GM12878 (cell line): ENCODE data around the gene LMTK3. TPM values are rescaled to one million over a fixed set of nuclear protein-coding genes. Genes with fewer than 3 reads are reported as not detected.

Experiments
- ATAC-seq: fragments of 200-7000 bp; cut with Tn5 transposase; 3 replicates; pipeline ENCODE4 v1.9.1; 2020; ENCODE audit warnings: mild to moderate bottlenecking, moderate library complexity
- BruUV-seq: library from RNA; stranded (reverse); fragments of 400-500 nt; replicated peaks from 2 replicates; lab custom pipeline; 2021; lab: Mats Ljungman, UMichigan
- CTCF ChIA-PET: fragments of 300-600 bp; sonication (Branson Sonifier 250); formaldehyde crosslinking; extraction: SDS; loops from one replicate; lab custom pipeline; 2021; ENCODE audit warnings: inconsistent platforms; lab: Yijun Ruan, JAX
- POLR2A ChIA-PET: fragments of 350-600 bp; formaldehyde crosslinking; extraction: SDS; loops from one replicate; lab custom pipeline; 2021; ENCODE audit warnings: inconsistent platforms; lab: Charles Lee
- RAD21 ChIA-PET: fragments of 300-600 bp; sonication (Branson Sonifier 250); formaldehyde crosslinking; loops from one replicate; lab custom pipeline; 2023; ENCODE audit warnings: antibody characterized with exemption; ENCODE audit not compliant: unreplicated experiment; lab: Charles Lee
- SMC1A ChIA-PET: fragments of 300-600 bp; sonication (Branson Sonifier 250); formaldehyde crosslinking; loops from one replicate; lab custom pipeline; 2023; ENCODE audit not compliant: unreplicated experiment, uncharacterized antibody; lab: Charles Lee
- DNase-seq: peaks from one replicate; pipeline ENCODE4 v3.0.0-alpha.2; 2011; ENCODE audit warnings: low read depth, low spot score
- FAIRE-seq: peaks from 3 replicates; lab custom pipeline; 2011; peaks lifted over from hg19 to GRCh38; lab: Jason Lieb, UNC
- H2AFZ ChIP-seq: 2 replicates; pipeline ENCODE4 v1.6.0; 2011; ENCODE audit warnings: low read depth, low read length, control low read depth; ENCODE audit not compliant: control insufficient read depth
- H3K27ac ChIP-seq: 2 replicates; pipeline ENCODE4 v1.5.1; 2011; ENCODE audit warnings: control low read depth; ENCODE audit not compliant: control insufficient read depth, insufficient read depth
- H3K27me3 ChIP-seq, 2 experiments: replicated peaks in 1 of 2; 2 replicates each; pipeline versions ENCODE4 v1.6.0 to v1.6.1; 2011; ENCODE audit warnings: low read length in 1 of 2; ENCODE audit not compliant: control insufficient read depth in 2 of 2, insufficient read depth in 2 of 2
- H3K36me3 ChIP-seq, 2 experiments: 2 replicates each; pipeline ENCODE4 v1.5.1; 2011; ENCODE audit warnings: low read length in 1 of 2; ENCODE audit not compliant: control insufficient read depth in 2 of 2, insufficient read depth in 2 of 2
- H3K4me1 ChIP-seq: 2 replicates; pipeline ENCODE4 v1.6.1; 2011; ENCODE audit warnings: mild to moderate bottlenecking, low read length, moderate library complexity, mixed read lengths; ENCODE audit not compliant: control insufficient read depth, insufficient read depth
- H3K4me2 ChIP-seq: 2 replicates; pipeline ENCODE4 v1.6.0; 2011; ENCODE audit warnings: control low read depth; ENCODE audit not compliant: control insufficient read depth, insufficient read depth
- H3K4me3 ChIP-seq: fragments of 200-600 bp; sonication (generic); 2 replicates; pipeline ENCODE4 v1.5.1; 2016
- H3K79me2 ChIP-seq: 2 replicates; pipeline ENCODE4 v1.6.0; 2011; ENCODE audit warnings: low read length; ENCODE audit not compliant: control insufficient read depth, insufficient read depth
- H3K9ac ChIP-seq: 2 replicates; pipeline ENCODE4 v1.8.0; 2011; ENCODE audit warnings: low read length, control low read depth, mixed read lengths; ENCODE audit not compliant: control insufficient read depth, insufficient read depth
- H3K9me3 ChIP-seq: replicated peaks from 3 replicates; pipeline ENCODE4 v1.5.1; 2011; ENCODE audit warnings: mild to moderate bottlenecking, low read length; ENCODE audit not compliant: control insufficient read depth, insufficient read depth
- H4K20me1 ChIP-seq: 2 replicates; pipeline ENCODE4 v1.6.0; 2011; ENCODE audit not compliant: control insufficient read depth, insufficient read depth
- CBX3 ChIP-seq: fragments of 200-600 bp; sonication (generic); IDR thresholded peaks from 2 replicates; pipeline ENCODE4 v1.6.1; 2016; ENCODE audit warnings: low read depth, borderline replicate concordance
- CREB1 ChIP-seq: IDR thresholded peaks from 2 replicates; pipeline ENCODE4 v1.6.1; 2012; ENCODE audit warnings: low read depth, mild to moderate bottlenecking, inconsistent platforms
- FOS ChIP-seq: IDR thresholded peaks from 3 replicates; pipeline ENCODE4 v1.6.1; 2011; ENCODE audit warnings: borderline replicate concordance; ENCODE audit not compliant: insufficient read length; ENCODE audit errors: extremely low read depth
- JUNB ChIP-seq: IDR thresholded peaks from 2 replicates; pipeline ENCODE4 v1.6.1; 2016; ENCODE audit warnings: antibody characterized with exemption, mild to moderate bottlenecking
- NKRF ChIP-seq: fragments of 450-650 bp; conservative IDR thresholded peaks from 2 replicates; pipeline ENCODE4 v1.6.1; 2017; ENCODE audit warnings: mild to moderate bottlenecking, moderate library complexity
- SPI1 ChIP-seq: IDR thresholded peaks from 2 replicates; pipeline ENCODE4 v1.6.1; 2011; ENCODE audit warnings: low read depth, mild to moderate bottlenecking, low read length, moderate library complexity, borderline replicate concordance; ENCODE audit not compliant: insufficient read depth
- YBX1 ChIP-seq: fragments of 450-650 bp; IDR thresholded peaks from 2 replicates; pipeline ENCODE4 v1.6.1; 2016; ENCODE audit warnings: antibody characterized with exemption
- WGBS: methylation state at CpG from one replicate; pipeline ENCODE4 v1.1.6; 2016; ENCODE audit warnings: low lambda C conversion rate; ENCODE audit not compliant: insufficient replicate concordance, insufficient coverage; ENCODE audit errors: missing lambda C conversion rate; 5-methylcytosine and 5-hydroxymethylcytosine counted together
- in situ Hi-C: fragments of 300-500 bp; cut with MboI; formaldehyde crosslinking; loops from 9 replicates; pipeline ENCODE4 v1.14.3; 2018; ENCODE audit warnings: mixed read lengths
- intact Hi-C: fragments of 100-400 bp; cut with micrococcal nuclease; formaldehyde crosslinking; loops from one replicate; pipeline ENCODE4 v1.14.2; 2022; ENCODE audit not compliant: unreplicated experiment
- polyA plus RNA-seq, 11 experiments: library from polyadenylated mRNA; depleted of rRNA in 4 of 11; unstranded in 6 of 11; stranded (reverse) in 5 of 11; fragments of >200 nt; fragmentation: Nextera tagmentation in 4 of 11; fragmentation: Illumina TruSeq in 1 of 11; extraction: Ambion mirVana in 4 of 11; extraction: Trizol in 1 of 11; gene quantifications; 1 replicate in 1 of 11; 2 replicates in 10 of 11; pipeline versions ENCODE4 v1.2.1 to v1.2.3, GENCODE V29; 2011 to 2016; ENCODE audit warnings: inconsistent platforms in 2 of 11, missing spikeins in 2 of 11, low read depth in 1 of 11
- total RNA-seq, 4 experiments: library from RNA; depleted of rRNA in 3 of 4; stranded (reverse); fragments of >200 nt in 3 of 4; fragmentation: Illumina TruSeq in 1 of 4; extraction: Trizol in 1 of 4; gene quantifications; 2 replicates each; pipeline versions ENCODE4 v1.2.1 to v1.2.3, GENCODE V29; 2013 to 2021
- TF ChIP-seq, protein P1 (sequence below): fragments of 450-650 bp; IDR thresholded peaks from 2 replicates; pipeline ENCODE4 v1.6.1; 2017; ENCODE audit warnings: mild to moderate bottlenecking, moderate library complexity
- TF ChIP-seq, protein P2 (sequence below): fragments of 450-650 bp; IDR thresholded peaks from 2 replicates; pipeline ENCODE4 v1.6.1; 2017; ENCODE audit warnings: mild to moderate bottlenecking, moderate library complexity
- TF ChIP-seq, protein P3 (sequence below): fragments of 450-650 bp; IDR thresholded peaks from 2 replicates; pipeline ENCODE4 v1.6.1; 2017; ENCODE audit warnings: mild to moderate bottlenecking, low read depth, inconsistent platforms; ENCODE audit not compliant: poor library complexity, severe bottlenecking

Gene LMTK3
- total and polyA plus RNA-seq, 10 of the 15 experiments (the other 5 are each of a cell fraction or from before 2014, with no cell fraction given) = under 0.01 to 0.28 (median 0.04) TPM; not detected in 3

DNA sequence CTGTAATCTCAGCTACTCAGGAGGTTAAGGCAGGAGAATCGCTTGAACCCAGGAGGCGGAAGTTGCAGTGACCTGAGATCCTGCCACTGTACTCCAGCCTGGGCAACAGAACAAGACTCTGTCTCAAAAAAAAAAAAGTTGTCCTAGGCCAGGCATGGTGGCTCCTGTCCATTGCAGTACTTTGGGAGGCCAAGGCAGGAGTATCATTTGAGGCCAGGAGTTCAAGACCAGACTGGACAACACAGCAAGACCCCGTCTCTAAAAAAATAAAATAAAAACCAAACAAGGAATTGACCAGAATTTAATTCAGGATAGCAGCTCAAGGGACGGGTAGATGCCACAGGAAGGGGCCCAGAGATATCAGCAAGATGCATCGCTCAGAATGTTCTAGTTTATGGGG, 45.2 kb upstream of the LMTK3 start:
- no peak overlapping the region for H3K9ac ChIP-seq
- H3K9me3 ChIP-seq = no peaks in the 10 kb centered on the region
- H3K4me3 ChIP-seq = no peak overlapping the region
- H3K4me2 ChIP-seq = no peak overlapping the region
- H3K79me2 ChIP-seq = no peaks in the 10 kb centered on the region
- no peaks in the 10 kb centered on the region for H3K4me1 ChIP-seq
- ATAC-seq (no peak), DNase-seq (no peak), FAIRE-seq (no peak)
- no peak overlapping the region for H3K27ac ChIP-seq
- BruUV-seq = no TSS peak
- ChIA-PET SMC1A (no interaction called here), CTCF (no interaction called here), POLR2A (no interaction called here), RAD21 (no interaction called here)
- H3K27me3 ChIP-seq = no peaks in the 10 kb centered on the region
- no peaks in the 10 kb centered on the region for H4K20me1 ChIP-seq
- H2AFZ ChIP-seq = no peak overlapping the region
- H3K36me3 ChIP-seq = no peaks in the 10 kb centered on the region
- intact Hi-C loops (no loop called here), in situ Hi-C loops (loop anchor here (25.0 kb wide), 1 partner anchor 695 kb away; the partner anchor contains the start of gene TPRX2)
- WGBS = 57% methylated on average over 5 of the region's 5 CpGs
- no peak for TF ChIP-seq YBX1
- TF ChIP-seq CREB1 = no peak
- TF ChIP-seq, protein P1, sequence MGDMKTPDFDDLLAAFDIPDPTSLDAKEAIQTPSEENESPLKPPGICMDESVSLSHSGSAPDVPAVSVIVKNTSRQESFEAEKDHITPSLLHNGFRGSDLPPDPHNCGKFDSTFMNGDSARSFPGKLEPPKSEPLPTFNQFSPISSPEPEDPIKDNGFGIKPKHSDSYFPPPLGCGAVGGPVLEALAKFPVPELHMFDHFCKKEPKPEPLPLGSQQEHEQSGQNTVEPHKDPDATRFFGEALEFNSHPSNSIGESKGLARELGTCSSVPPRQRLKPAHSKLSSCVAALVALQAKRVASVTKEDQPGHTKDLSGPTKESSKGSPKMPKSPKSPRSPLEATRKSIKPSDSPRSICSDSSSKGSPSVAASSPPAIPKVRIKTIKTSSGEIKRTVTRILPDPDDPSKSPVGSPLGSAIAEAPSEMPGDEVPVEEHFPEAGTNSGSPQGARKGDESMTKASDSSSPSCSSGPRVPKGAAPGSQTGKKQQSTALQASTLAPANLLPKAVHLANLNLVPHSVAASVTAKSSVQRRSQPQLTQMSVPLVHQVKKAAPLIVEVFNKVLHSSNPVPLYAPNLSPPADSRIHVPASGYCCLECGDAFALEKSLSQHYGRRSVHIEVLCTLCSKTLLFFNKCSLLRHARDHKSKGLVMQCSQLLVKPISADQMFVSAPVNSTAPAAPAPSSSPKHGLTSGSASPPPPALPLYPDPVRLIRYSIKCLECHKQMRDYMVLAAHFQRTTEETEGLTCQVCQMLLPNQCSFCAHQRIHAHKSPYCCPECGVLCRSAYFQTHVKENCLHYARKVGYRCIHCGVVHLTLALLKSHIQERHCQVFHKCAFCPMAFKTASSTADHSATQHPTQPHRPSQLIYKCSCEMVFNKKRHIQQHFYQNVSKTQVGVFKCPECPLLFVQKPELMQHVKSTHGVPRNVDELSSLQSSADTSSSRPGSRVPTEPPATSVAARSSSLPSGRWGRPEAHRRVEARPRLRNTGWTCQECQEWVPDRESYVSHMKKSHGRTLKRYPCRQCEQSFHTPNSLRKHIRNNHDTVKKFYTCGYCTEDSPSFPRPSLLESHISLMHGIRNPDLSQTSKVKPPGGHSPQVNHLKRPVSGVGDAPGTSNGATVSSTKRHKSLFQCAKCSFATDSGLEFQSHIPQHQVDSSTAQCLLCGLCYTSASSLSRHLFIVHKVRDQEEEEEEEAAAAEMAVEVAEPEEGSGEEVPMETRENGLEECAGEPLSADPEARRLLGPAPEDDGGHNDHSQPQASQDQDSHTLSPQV = no peak
- TF ChIP-seq, protein P2, sequence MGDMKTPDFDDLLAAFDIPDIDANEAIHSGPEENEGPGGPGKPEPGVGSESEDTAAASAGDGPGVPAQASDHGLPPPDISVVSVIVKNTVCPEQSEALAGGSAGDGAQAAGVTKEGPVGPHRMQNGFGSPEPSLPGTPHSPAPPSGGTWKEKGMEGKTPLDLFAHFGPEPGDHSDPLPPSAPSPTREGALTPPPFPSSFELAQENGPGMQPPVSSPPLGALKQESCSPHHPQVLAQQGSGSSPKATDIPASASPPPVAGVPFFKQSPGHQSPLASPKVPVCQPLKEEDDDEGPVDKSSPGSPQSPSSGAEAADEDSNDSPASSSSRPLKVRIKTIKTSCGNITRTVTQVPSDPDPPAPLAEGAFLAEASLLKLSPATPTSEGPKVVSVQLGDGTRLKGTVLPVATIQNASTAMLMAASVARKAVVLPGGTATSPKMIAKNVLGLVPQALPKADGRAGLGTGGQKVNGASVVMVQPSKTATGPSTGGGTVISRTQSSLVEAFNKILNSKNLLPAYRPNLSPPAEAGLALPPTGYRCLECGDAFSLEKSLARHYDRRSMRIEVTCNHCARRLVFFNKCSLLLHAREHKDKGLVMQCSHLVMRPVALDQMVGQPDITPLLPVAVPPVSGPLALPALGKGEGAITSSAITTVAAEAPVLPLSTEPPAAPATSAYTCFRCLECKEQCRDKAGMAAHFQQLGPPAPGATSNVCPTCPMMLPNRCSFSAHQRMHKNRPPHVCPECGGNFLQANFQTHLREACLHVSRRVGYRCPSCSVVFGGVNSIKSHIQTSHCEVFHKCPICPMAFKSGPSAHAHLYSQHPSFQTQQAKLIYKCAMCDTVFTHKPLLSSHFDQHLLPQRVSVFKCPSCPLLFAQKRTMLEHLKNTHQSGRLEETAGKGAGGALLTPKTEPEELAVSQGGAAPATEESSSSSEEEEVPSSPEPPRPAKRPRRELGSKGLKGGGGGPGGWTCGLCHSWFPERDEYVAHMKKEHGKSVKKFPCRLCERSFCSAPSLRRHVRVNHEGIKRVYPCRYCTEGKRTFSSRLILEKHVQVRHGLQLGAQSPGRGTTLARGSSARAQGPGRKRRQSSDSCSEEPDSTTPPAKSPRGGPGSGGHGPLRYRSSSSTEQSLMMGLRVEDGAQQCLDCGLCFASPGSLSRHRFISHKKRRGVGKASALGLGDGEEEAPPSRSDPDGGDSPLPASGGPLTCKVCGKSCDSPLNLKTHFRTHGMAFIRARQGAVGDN = no peak
- no peak for TF ChIP-seq SPI1
- TF ChIP-seq NKRF = no peak
- TF ChIP-seq CBX3 = no peak
- TF ChIP-seq, protein P3, sequence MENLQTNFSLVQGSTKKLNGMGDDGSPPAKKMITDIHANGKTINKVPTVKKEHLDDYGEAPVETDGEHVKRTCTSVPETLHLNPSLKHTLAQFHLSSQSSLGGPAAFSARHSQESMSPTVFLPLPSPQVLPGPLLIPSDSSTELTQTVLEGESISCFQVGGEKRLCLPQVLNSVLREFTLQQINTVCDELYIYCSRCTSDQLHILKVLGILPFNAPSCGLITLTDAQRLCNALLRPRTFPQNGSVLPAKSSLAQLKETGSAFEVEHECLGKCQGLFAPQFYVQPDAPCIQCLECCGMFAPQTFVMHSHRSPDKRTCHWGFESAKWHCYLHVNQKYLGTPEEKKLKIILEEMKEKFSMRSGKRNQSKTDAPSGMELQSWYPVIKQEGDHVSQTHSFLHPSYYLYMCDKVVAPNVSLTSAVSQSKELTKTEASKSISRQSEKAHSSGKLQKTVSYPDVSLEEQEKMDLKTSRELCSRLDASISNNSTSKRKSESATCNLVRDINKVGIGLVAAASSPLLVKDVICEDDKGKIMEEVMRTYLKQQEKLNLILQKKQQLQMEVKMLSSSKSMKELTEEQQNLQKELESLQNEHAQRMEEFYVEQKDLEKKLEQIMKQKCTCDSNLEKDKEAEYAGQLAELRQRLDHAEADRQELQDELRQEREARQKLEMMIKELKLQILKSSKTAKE = no peak
- no peak for TF ChIP-seq JUNB
- no peak for TF ChIP-seq FOS
